ENCODE measurements around the gene KAT6B.
A peak's percentile ranks its signal among the peaks of the same experiment; 100 is the strongest.

KAT6B gene

GRCh38 chr10:75066271-75066670 is 239.9 kb downstream of the KAT6B start:
- no peak for DNase-seq (ENCODE audit: low read depth, low spot score)

- DNase-seq (ENCODE audit: low read depth, low spot score), result no peak
Measured at GRCh38 chr10:75067272-75067671, 240.9 kb downstream of the KAT6B start.

- no peak for DNase-seq (ENCODE audit: low read depth, low spot score)
Measured at GRCh38 chr10:75068523-75068922, 242.1 kb downstream of the KAT6B start.

- no peak for DNase-seq (ENCODE audit: low read depth, low spot score)
Measured at GRCh38 chr10:75070476-75070875, 244.1 kb downstream of the KAT6B start.

GRCh38 chr10:75070961-75071428 is 244.6 kb downstream of the KAT6B start:
- DNase-seq (ENCODE audit: low read depth, low spot score), result no peak

GRCh38 chr10:75071756-75072155 is 245.4 kb downstream of the KAT6B start:
- DNase-seq (ENCODE audit: low read depth, low spot score), result no peak

- no peak for DNase-seq (ENCODE audit: low read depth, low spot score)
Measured at GRCh38 chr10:75072727-75073126, 246.3 kb downstream of the KAT6B start.

GRCh38 chr10:75073442-75073841 is 247.0 kb downstream of the KAT6B start:
- DNase-seq (ENCODE audit: low read depth, low spot score), result no peak

GRCh38 chr10:75074711-75075445 is 248.5 kb downstream of the KAT6B start:
- no peak for DNase-seq (ENCODE audit: low read depth, low spot score)

- DNase-seq (ENCODE audit: low read depth, low spot score), result peak; percentile 51
Measured at GRCh38 chr10:75076348-75076747, 249.9 kb downstream of the KAT6B start.

- peak; percentile 86 for DNase-seq (ENCODE audit: low read depth, low spot score)
Measured at GRCh38 chr10:75079436-75080083, 253.2 kb downstream of the KAT6B start.

GRCh38 chr10:75080554-75080953 is 254.2 kb downstream of the KAT6B start:
- DNase-seq (ENCODE audit: low read depth, low spot score), result no peak

GRCh38 chr10:75081379-75081778 is 255.0 kb downstream of the KAT6B start:
- no peak for DNase-seq (ENCODE audit: low read depth, low spot score)

All from ELF-1 (cell line).